GM15510 (cell line): ENCODE measurements around the gene SIPA1.

Experiments
- POLR2A ChIP-seq: IDR thresholded peaks from 3 replicates; pipeline ENCODE4 v1.6.1; 2011; ENCODE audit warnings: borderline replicate concordance; ENCODE audit not compliant: insufficient read length; ENCODE audit errors: extremely low read depth

The SIPA1 gene

GRCh38 chr11:65644837-65645236 is 6.9 kb downstream of the SIPA1 start:
- no peak for TF ChIP-seq POLR2A

- TF ChIP-seq POLR2A = no peak
Measured at GRCh38 chr11:65645710-65646109, 7.8 kb downstream of the SIPA1 start.

GRCh38 chr11:65646288-65646957 is 8.5 kb downstream of the SIPA1 start:
- no peak for TF ChIP-seq POLR2A

- TF ChIP-seq POLR2A = no peak
Measured at GRCh38 chr11:65646958-65647701, 9.2 kb downstream of the SIPA1 start.

- TF ChIP-seq POLR2A = no peak
Measured at GRCh38 chr11:65648997-65649493, 11.1 kb downstream of the SIPA1 start.

GRCh38 chr11:65649656-65650546 is 12.0 kb downstream of the SIPA1 start:
- no peak for TF ChIP-seq POLR2A

GRCh38 chr11:65650547-65651338 is 12.8 kb downstream of the SIPA1 start:
- no peak for TF ChIP-seq POLR2A

GRCh38 chr11:65651339-65651588 is 13.4 kb downstream of the SIPA1 start:
- no peak for TF ChIP-seq POLR2A

GRCh38 chr11:65651589-65652510 is 13.9 kb downstream of the SIPA1 start:
- TF ChIP-seq POLR2A = no peak

- peak; percentile 82 for TF ChIP-seq POLR2A
Measured at GRCh38 chr11:65652511-65653228, 14.8 kb downstream of the SIPA1 start.

- TF ChIP-seq POLR2A = no peak
Measured at GRCh38 chr11:65653229-65654225, 15.6 kb downstream of the SIPA1 start.
